GM18507 (cell line): ENCODE data around the gene FYTTD1.
"Not testable (repeated sequence)": the region's sequence is repeated elsewhere in the genome, so short reads cannot be mapped to it uniquely, and the experiment has no call there.

Experiments used
- DNase-seq: peaks from one replicate; pipeline ENCODE4 v3.0.0; 2011; ENCODE audit warnings: low read depth; ENCODE audit not compliant: insufficient read length; ENCODE audit errors: extremely low spot score
- FAIRE-seq: peaks from 2 replicates; lab custom pipeline; 2011; peaks lifted over from hg19 to GRCh38; lab: Jason Lieb, UNC

Gene FYTTD1

GRCh38 chr3:197749601-197750395 lies at the start of gene FYTTD1:
FYTTD1 (plus strand) TSS chr3:197749883; CDS start chr3:197749972, 89 bp downstream.
- DNase-seq (peak; percentile 85), FAIRE-seq (peak; percentile 90)

- FAIRE-seq = no peak
- DNase-seq = no peak
Observed at GRCh38 chr3:197700095-197700494, 49.6 kb upstream of the FYTTD1 start.

GRCh38 chr3:197701841-197702240 lies 47.8 kb upstream of the FYTTD1 start:
- FAIRE-seq (no peak), DNase-seq (no peak)

GRCh38 chr3:197706658-197707057 lies 43.0 kb upstream of the FYTTD1 start:
- DNase-seq = no peak

GRCh38 chr3:197709135-197709534 lies 40.5 kb upstream of the FYTTD1 start:
- no peak for DNase-seq
- FAIRE-seq = peak; percentile 54

More at GRCh38 chr3:197706658-197707057, 43.0 kb upstream of the FYTTD1 start:
- FAIRE-seq = no peak

GRCh38 chr3:197710965-197711364 lies 38.7 kb upstream of the FYTTD1 start:
- not testable (repeated sequence) for DNase-seq, FAIRE-seq

GRCh38 chr3:197711973-197712707 lies 37.5 kb upstream of the FYTTD1 start:
- FAIRE-seq = peak; percentile 99
- no peak for DNase-seq

GRCh38 chr3:197713477-197713822 lies 36.2 kb upstream of the FYTTD1 start:
- DNase-seq = no peak
- peak; percentile 18 for FAIRE-seq

- FAIRE-seq (no peak), DNase-seq (no peak)
Observed at GRCh38 chr3:197714251-197714650, 35.4 kb upstream of the FYTTD1 start.

- FAIRE-seq = no peak
- DNase-seq = no peak
Observed at GRCh38 chr3:197718891-197719290, 30.8 kb upstream of the FYTTD1 start.

- DNase-seq (no peak), FAIRE-seq (no peak)
Observed at GRCh38 chr3:197720694-197721093, 29.0 kb upstream of the FYTTD1 start.

- no peak for FAIRE-seq
Observed at GRCh38 chr3:197722734-197723133, 26.9 kb upstream of the FYTTD1 start.

GRCh38 chr3:197727878-197728277 lies 21.8 kb upstream of the FYTTD1 start:
- not testable (repeated sequence) for FAIRE-seq, DNase-seq

More at GRCh38 chr3:197722734-197723133, 26.9 kb upstream of the FYTTD1 start:
- no peak for DNase-seq

GRCh38 chr3:197728487-197728886 lies 21.2 kb upstream of the FYTTD1 start:
- DNase-seq = no peak
- peak; percentile 46 for FAIRE-seq

GRCh38 chr3:197730200-197730599 lies 19.5 kb upstream of the FYTTD1 start:
- no peak for DNase-seq

GRCh38 chr3:197730770-197731169 lies 18.9 kb upstream of the FYTTD1 start:
- DNase-seq, FAIRE-seq: not testable (repeated sequence)

More at GRCh38 chr3:197730200-197730599, 19.5 kb upstream of the FYTTD1 start:
- FAIRE-seq = no peak

GRCh38 chr3:197731483-197731882 lies 18.2 kb upstream of the FYTTD1 start:
- DNase-seq, FAIRE-seq: not testable (repeated sequence)

- DNase-seq = no peak
- FAIRE-seq = no peak
Observed at GRCh38 chr3:197733042-197733441, 16.6 kb upstream of the FYTTD1 start.

- FAIRE-seq (peak; percentile 92), DNase-seq (no peak)
Observed at GRCh38 chr3:197734667-197735318, 14.9 kb upstream of the FYTTD1 start.

- peak; percentile 78 for FAIRE-seq
- DNase-seq = no peak
Observed at GRCh38 chr3:197736010-197736490, 13.6 kb upstream of the FYTTD1 start.
